ENCODE results near the gene EPHB2. TPM values are rescaled to one million over a fixed set of nuclear protein-coding genes. Genes with fewer than 3 reads are reported as not detected.

The EPHB2 gene
- total and polyA plus RNA-seq, 2 donors (not counting 3 experiments of a cell fraction or from before 2014, with no cell fraction given), result 50.8 to 69.1 TPM

DNA sequence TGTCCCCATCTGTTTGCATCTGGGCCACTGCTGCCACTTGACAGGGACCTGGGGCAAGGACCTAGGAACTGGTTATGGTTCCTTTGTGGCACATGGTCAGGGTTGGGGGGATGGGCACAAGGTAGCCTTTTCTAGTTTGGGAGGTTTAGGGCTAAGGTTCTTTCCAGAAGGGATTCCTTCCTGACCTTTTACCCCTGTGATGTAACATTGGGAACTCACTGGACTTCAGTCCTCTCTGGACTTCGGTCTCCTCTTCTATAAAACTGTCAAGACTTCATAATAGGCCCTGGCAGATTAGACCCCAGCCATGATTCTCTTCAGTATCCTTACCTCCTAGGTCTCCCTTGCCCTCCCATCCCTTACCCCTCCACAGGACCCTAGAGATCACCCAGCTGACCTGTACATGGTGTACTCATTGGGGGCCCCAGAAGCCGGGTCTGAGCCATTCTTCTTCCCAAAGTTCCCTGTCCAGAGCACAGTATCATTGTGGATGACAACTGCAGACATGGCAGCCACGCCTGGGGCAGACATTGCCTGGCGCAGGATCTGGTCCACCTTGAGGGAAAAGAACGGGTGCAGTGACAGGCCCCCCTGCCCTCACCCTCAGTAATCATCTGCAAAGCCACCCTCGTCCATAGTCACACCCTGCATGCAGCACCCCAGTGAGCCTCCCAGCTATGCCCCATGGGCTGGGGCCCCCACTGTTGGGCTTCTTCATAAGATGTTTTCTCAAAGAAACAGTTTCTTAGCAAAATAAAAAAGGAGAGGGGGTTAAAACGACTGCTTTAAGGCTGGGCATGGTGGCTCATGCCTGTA lies 249.1 kb downstream of the EPHB2 start:
- POLR2A ChIA-PET, result interaction anchor here (0.7 kb wide), 1 partner anchor 100 kb away, joined by 7 read pairs; no protein-coding TSS in a partner anchor
- Histone ChIP-seq H3K4me2 (ENCODE audit: insufficient read depth, low read length) (no peak overlapping the region), H4K20me1 (replicated peaks; ENCODE audit: control insufficient read depth, extremely low read depth, insufficient read depth, low read length) (no peaks in the 10 kb centered on the region), H3K9me1 (replicated peaks; ENCODE audit: control insufficient read depth, extremely low read depth, insufficient read depth, low read length) (no peaks in the 10 kb centered on the region), H3K9me3 (replicated peaks; ENCODE audit: control insufficient read depth, insufficient read depth, low read length) (no peaks in the 10 kb centered on the region), H3K27ac (ENCODE audit: insufficient read depth, low read depth, low read length) (no peak overlapping the region), H3K27me3 (ENCODE audit: control insufficient read depth in 2 of 2, insufficient read depth in 2 of 2, low read length in 2 of 2) (peaks cover 4 to 9% of the 10 kb centered on the region in 2 experiments), H2AFZ (ENCODE audit: low read depth, low read length) (no peak overlapping the region), H3K36me3 (ENCODE audit: control insufficient read depth in 2 of 2, extremely low read depth in 1 of 2, insufficient read depth in 2 of 2, low read length in 2 of 2) (no peaks in the 10 kb centered on the region), H3K4me3 (replicated peaks in 1 of 3; ENCODE audit: insufficient read depth in 1 of 3, low read depth in 1 of 3, low read length in 3 of 3) (no peak overlapping the region), H3K4me1 (ENCODE audit: control insufficient read depth, extremely low read depth, insufficient read depth, low read length) (no peaks in the 10 kb centered on the region), H3K9ac (replicated peaks; ENCODE audit: extremely low read depth, insufficient read depth, low read length) (no peak overlapping the region), H3K79me2 (ENCODE audit: control insufficient read depth, insufficient read depth, low read length) (no peaks in the 10 kb centered on the region)
- intact Hi-C loops (cut with micrococcal nuclease), result no loop called here
- BruUV-seq (replicated peaks), result no TSS peak
- no peak for TF ChIP-seq MYC (IDR thresholded peaks at IDR 0.05; ENCODE audit: low read depth, low read length)
- no peak for TF ChIP-seq EZH2 (IDR thresholded peaks at IDR 0.05; ENCODE audit: borderline replicate concordance, low read depth, low read length, severe bottlenecking)
- TF ChIP-seq JUN (IDR thresholded peaks at IDR 0.05; ENCODE audit: borderline replicate concordance, insufficient read depth, insufficient read length, low read depth), result no peak
- no peak for TF ChIP-seq POLR2AphosphoS5 (IDR thresholded peaks at IDR 0.05; ENCODE audit: insufficient read depth, low read depth, low read length)
- no peak for DNase-seq (ENCODE audit: low read depth, low spot score)
- dilution Hi-C loops (cut with MboI; ENCODE audit: extremely low pct_ligation_motif_present, low sequenced_read_pairs), result loop anchor here (25.0 kb wide), 1 partner anchor 297 kb away; the partner anchor contains the start of gene C1QB
- CTCF ChIA-PET, result no interaction called here
- no peak for FAIRE-seq

DNA sequence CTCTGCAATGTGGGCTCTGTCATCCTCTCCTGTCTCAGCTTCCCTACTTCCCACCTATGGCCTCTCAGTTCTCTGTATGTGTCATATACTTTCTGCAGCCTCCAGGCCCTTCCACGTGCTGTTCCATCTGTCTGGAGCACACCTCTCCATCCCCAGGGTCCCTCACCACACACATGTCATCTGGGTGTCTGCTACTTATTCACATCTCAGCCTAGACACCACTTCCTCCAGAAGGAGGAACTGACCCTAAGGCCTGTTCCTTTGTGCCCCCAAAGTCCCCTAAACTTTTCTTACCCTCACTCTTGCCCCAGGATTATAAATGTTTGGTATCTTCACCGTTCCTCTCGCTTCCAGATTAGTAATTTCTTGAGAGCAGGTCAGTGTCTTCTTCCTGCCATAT lies 251.9 kb downstream of the EPHB2 start:
- Histone ChIP-seq H3K4me3 (replicated peaks in 1 of 3; ENCODE audit: insufficient read depth in 1 of 3, low read depth in 1 of 3, low read length in 3 of 3) (no peak overlapping the region), H3K9ac (replicated peaks; ENCODE audit: extremely low read depth, insufficient read depth, low read length) (no peak overlapping the region), H3K4me2 (ENCODE audit: insufficient read depth, low read length) (no peak overlapping the region), H3K36me3 (ENCODE audit: control insufficient read depth in 2 of 2, extremely low read depth in 1 of 2, insufficient read depth in 2 of 2, low read length in 2 of 2) (no peaks in the 10 kb centered on the region), H3K9me1 (replicated peaks; ENCODE audit: control insufficient read depth, extremely low read depth, insufficient read depth, low read length) (no peaks in the 10 kb centered on the region), H3K27ac (ENCODE audit: insufficient read depth, low read depth, low read length) (no peak overlapping the region), H3K4me1 (ENCODE audit: control insufficient read depth, extremely low read depth, insufficient read depth, low read length) (no peaks in the 10 kb centered on the region), H3K79me2 (ENCODE audit: control insufficient read depth, insufficient read depth, low read length) (no peaks in the 10 kb centered on the region), H3K9me3 (replicated peaks; ENCODE audit: control insufficient read depth, insufficient read depth, low read length) (no peaks in the 10 kb centered on the region), H3K27me3 (ENCODE audit: control insufficient read depth in 2 of 2, insufficient read depth in 2 of 2, low read length in 2 of 2) (peaks cover 10 to 11% of the 10 kb centered on the region in 2 experiments), H2AFZ (ENCODE audit: low read depth, low read length) (no peak overlapping the region), H4K20me1 (replicated peaks; ENCODE audit: control insufficient read depth, extremely low read depth, insufficient read depth, low read length) (no peaks in the 10 kb centered on the region)
- TF ChIP-seq GATA2 (IDR thresholded peaks at IDR 0.05; ENCODE audit: insufficient read depth, insufficient read length, low read depth, low read length) (no peak), FOS (IDR thresholded peaks at IDR 0.05; ENCODE audit: borderline replicate concordance, insufficient read depth, low read length) (no peak), EZH2 (IDR thresholded peaks at IDR 0.05; ENCODE audit: borderline replicate concordance, low read depth, low read length, severe bottlenecking) (no peak), JUN (IDR thresholded peaks at IDR 0.05; ENCODE audit: borderline replicate concordance, insufficient read depth, insufficient read length, low read depth) (no peak)
- TF ChIP-seq, protein P1, sequence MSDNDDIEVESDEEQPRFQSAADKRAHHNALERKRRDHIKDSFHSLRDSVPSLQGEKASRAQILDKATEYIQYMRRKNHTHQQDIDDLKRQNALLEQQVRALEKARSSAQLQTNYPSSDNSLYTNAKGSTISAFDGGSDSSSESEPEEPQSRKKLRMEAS (IDR thresholded peaks at IDR 0.05; ENCODE audit: insufficient read depth, insufficient read length), result no peak
- TF ChIP-seq, protein P2, sequence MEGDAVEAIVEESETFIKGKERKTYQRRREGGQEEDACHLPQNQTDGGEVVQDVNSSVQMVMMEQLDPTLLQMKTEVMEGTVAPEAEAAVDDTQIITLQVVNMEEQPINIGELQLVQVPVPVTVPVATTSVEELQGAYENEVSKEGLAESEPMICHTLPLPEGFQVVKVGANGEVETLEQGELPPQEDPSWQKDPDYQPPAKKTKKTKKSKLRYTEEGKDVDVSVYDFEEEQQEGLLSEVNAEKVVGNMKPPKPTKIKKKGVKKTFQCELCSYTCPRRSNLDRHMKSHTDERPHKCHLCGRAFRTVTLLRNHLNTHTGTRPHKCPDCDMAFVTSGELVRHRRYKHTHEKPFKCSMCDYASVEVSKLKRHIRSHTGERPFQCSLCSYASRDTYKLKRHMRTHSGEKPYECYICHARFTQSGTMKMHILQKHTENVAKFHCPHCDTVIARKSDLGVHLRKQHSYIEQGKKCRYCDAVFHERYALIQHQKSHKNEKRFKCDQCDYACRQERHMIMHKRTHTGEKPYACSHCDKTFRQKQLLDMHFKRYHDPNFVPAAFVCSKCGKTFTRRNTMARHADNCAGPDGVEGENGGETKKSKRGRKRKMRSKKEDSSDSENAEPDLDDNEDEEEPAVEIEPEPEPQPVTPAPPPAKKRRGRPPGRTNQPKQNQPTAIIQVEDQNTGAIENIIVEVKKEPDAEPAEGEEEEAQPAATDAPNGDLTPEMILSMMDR (IDR thresholded peaks at IDR 0.05; ENCODE audit: extremely low read depth in 1 of 2, insufficient read depth in 1 of 2, low read depth in 1 of 2, low read length in 2 of 2), result no peak
- POLR2A ChIA-PET, result no interaction called here
- FAIRE-seq, result no peak
- CTCF ChIA-PET, result interaction anchor here (1.3 to 3.1 kb wide), 3 partner anchors 11 to 295 kb away, joined by 4 to 42 read pairs (median 5); no protein-coding TSS in a partner anchor
- DNase-seq (ENCODE audit: low read depth, low spot score), result no peak
- intact Hi-C loops (cut with micrococcal nuclease), result no loop called here
- dilution Hi-C loops (cut with MboI; ENCODE audit: extremely low pct_ligation_motif_present, low sequenced_read_pairs), result loop anchor here (25.0 kb wide), 1 partner anchor 300 kb away; the partner anchor contains the start of gene C1QB
- BruUV-seq (replicated peaks), result no TSS peak
